ENCODE results near the gene OR10A6. TPM values are rescaled to one million over a fixed set of nuclear protein-coding genes. Genes with fewer than 3 reads are reported as not detected.

OR10A6 gene
- polyA plus RNA-seq, 1 experiment, result 0.07 TPM

DNA sequence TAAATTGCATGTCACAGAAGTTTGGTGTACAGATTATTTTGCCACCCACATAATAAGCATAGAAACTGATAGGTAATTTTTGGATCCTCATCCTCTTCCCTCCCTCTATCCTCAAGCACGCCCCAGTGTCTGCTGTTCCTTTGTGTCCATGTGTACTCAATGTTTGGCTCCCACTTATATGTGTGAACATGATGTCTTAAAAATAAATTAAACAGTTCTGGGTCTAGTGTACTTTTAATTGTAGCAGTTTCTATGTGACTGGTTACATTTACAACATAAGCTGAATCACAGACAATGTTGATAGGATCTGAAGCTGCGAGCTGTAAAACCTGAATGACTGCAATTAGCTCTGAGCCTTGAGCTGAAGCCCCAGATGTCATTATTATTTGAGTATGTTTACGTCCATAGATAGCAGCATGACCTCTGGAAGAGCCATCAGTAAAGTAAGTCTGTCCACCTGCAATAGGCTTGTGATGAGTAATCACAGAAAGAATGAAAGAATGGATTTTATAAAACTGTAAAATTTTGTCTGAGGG lies 29.7 kb downstream of the OR10A6 start:
- no peak for DNase-seq (ENCODE audit: low read depth)
- CTCF ChIA-PET, result interaction anchor here (0.9 to 9.7 kb wide), 3 partner anchors 8 to 83 kb away, joined by 3 to 196 read pairs (median 80); partner anchors contain the start of gene EIF3F
- TF ChIP-seq, protein P1, sequence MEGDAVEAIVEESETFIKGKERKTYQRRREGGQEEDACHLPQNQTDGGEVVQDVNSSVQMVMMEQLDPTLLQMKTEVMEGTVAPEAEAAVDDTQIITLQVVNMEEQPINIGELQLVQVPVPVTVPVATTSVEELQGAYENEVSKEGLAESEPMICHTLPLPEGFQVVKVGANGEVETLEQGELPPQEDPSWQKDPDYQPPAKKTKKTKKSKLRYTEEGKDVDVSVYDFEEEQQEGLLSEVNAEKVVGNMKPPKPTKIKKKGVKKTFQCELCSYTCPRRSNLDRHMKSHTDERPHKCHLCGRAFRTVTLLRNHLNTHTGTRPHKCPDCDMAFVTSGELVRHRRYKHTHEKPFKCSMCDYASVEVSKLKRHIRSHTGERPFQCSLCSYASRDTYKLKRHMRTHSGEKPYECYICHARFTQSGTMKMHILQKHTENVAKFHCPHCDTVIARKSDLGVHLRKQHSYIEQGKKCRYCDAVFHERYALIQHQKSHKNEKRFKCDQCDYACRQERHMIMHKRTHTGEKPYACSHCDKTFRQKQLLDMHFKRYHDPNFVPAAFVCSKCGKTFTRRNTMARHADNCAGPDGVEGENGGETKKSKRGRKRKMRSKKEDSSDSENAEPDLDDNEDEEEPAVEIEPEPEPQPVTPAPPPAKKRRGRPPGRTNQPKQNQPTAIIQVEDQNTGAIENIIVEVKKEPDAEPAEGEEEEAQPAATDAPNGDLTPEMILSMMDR (IDR thresholded peaks at IDR 0.05; ENCODE audit: insufficient read depth, low read depth, low read length), result no peak
- Histone ChIP-seq H3K27me3 (ENCODE audit: control insufficient read depth, insufficient read depth, low read length) (no peaks in the 10 kb centered on the region), H3K4me3 (ENCODE audit: low read depth, low read length) (no peak overlapping the region), H3K36me3 (ENCODE audit: control insufficient read depth, insufficient read depth, low read length) (no peaks in the 10 kb centered on the region)
- POLR2A ChIA-PET, result interaction anchor here (0.5 to 0.7 kb wide), 2 partner anchors 68 to 82 kb away, joined by 3 to 4 read pairs; no protein-coding TSS in a partner anchor

- ChIA-PET POLR2A (interaction anchor here (0.6 to 0.7 kb wide), 2 partner anchors 83 to 223 kb away, joined by 3 to 5 read pairs; no protein-coding TSS in a partner anchor), CTCF (interaction anchor here (8.5 to 9.7 kb wide), 2 partner anchors 7 to 84 kb away, joined by 80 to 196 read pairs; partner anchors contain the start of gene EIF3F)
- Histone ChIP-seq H3K36me3 (ENCODE audit: control insufficient read depth, insufficient read depth, low read length) (no peaks in the 10 kb centered on the region), H3K27me3 (ENCODE audit: control insufficient read depth, insufficient read depth, low read length) (no peaks in the 10 kb centered on the region), H3K4me3 (ENCODE audit: low read depth, low read length) (no peak overlapping the region)
- no peak for DNase-seq (ENCODE audit: low read depth)
- TF ChIP-seq, protein P1 (IDR thresholded peaks at IDR 0.05; ENCODE audit: insufficient read depth, low read depth, low read length), result no peak
Observed at GRCh38 chr11:7900686-7901085, 30.4 kb downstream of the OR10A6 start.

DNA sequence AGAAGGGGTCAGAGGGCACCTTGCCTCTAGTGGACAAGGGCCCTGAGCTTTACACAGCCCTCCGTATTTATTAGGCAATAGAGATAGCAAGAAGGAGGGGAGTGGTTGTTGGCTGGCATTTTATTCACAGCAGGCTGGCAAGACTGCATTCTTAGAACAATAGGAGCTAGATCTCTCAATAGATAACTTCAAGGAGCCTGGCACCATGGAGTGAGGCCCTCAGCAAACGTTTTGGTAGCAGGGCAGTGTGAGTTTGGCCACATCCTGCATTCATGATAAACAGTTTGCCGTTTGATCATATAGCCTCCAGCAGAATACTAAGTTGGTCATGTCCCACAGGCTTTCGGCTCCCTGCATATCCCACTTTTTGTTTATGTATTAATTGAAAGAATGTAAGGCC lies 31.6 kb downstream of the OR10A6 start:
- CTCF ChIA-PET, result interaction anchor here (1.9 kb wide), 1 partner anchor 87 kb away, joined by 8 read pairs; the partner anchor contains the start of gene EIF3F
- no peaks in the 10 kb centered on the region for H3K27me3 ChIP-seq (ENCODE audit: control insufficient read depth, insufficient read depth, low read length)
- no peaks in the 10 kb centered on the region for H3K36me3 ChIP-seq (ENCODE audit: control insufficient read depth, insufficient read depth, low read length)
- DNase-seq (ENCODE audit: low read depth), result no peak
- POLR2A ChIA-PET, result no interaction called here
- TF ChIP-seq, protein P1 (IDR thresholded peaks at IDR 0.05; ENCODE audit: insufficient read depth, low read depth, low read length), result no peak
- H3K4me3 ChIP-seq (ENCODE audit: low read depth, low read length), result no peak overlapping the region

DNA sequence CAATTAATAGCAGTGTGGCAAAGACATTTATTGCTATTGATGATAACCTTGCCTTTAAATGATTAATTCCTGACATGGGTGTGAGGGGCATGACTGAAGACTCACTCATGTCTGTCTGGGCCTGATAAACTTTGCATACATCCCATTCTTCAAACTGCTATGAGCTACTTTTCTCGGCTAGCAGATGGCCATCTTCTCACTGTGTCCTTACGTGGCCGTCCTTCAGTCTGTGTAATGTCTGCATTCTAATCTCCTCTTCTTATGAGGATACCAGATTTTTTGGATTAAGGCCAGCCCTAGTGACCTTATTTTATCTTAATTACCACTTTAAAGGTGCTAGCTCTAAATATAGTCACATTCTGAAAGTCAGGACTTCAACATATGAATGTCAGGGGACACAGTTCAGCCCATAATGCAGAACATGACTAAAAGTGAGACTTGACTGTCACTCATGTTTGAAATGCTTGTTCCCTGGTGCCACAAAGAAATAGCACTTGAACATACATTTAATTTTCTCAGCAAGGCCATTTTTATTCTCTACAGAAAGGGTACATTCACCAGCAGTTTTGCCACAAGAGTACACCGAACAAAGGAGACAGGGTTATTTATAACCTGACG lies 32.3 kb downstream of the OR10A6 start:
- ChIA-PET POLR2A (no interaction called here), CTCF (interaction anchor here (1.9 kb wide), 1 partner anchor 88 kb away, joined by 8 read pairs; the partner anchor contains the start of gene EIF3F)
- Histone ChIP-seq H3K36me3 (ENCODE audit: control insufficient read depth, insufficient read depth, low read length) (no peaks in the 10 kb centered on the region), H3K27me3 (ENCODE audit: control insufficient read depth, insufficient read depth, low read length) (no peaks in the 10 kb centered on the region), H3K4me3 (ENCODE audit: low read depth, low read length) (no peak overlapping the region)
- no peak for DNase-seq (ENCODE audit: low read depth)
- TF ChIP-seq, protein P1 (IDR thresholded peaks at IDR 0.05; ENCODE audit: insufficient read depth, low read depth, low read length), result no peak

- TF ChIP-seq, protein P1 (IDR thresholded peaks at IDR 0.05; ENCODE audit: insufficient read depth, low read depth, low read length), result no peak
- no peak for DNase-seq (ENCODE audit: low read depth)
- CTCF ChIA-PET, result interaction anchor here (0.6 to 7.5 kb wide), 6 partner anchors 8 to 203 kb away, joined by 3 to 129 read pairs (median 10); partner anchors contain the start of gene EIF3F
- Histone ChIP-seq H3K27me3 (ENCODE audit: control insufficient read depth, insufficient read depth, low read length) (no peaks in the 10 kb centered on the region), H3K4me3 (ENCODE audit: low read depth, low read length) (no peak overlapping the region), H3K36me3 (ENCODE audit: control insufficient read depth, insufficient read depth, low read length) (no peaks in the 10 kb centered on the region)
- POLR2A ChIA-PET, result interaction anchor here (0.7 to 1.5 kb wide), 2 partner anchors 91 to 1015 kb away, joined by 4 to 6 read pairs; partner anchors contain the start of gene EIF3F
Observed at GRCh38 chr11:7896009-7896785, 34.9 kb downstream of the OR10A6 start.
